Gastrocnemius medialis (tissue), 4 donors: ENCODE results near the gene TRIM45. TPM values are rescaled to one million over a fixed set of nuclear protein-coding genes. Genes with fewer than 3 reads are reported as not detected.

ENCODE experiments used
- ATAC-seq, 2 donors: fragments of 150-250 bp; one replicate each; pipeline ENCODE4 v1.9.1; 2016
- DNase-seq, 2 donors: peaks; one replicate each; pipeline ENCODE4 v3.0.0-alpha.2; 2019
- H3K27ac ChIP-seq, 4 donors: fragments of 200-600 bp; sonication (generic); 1 replicate in 1 of 4; 2 replicates in 3 of 4; pipeline ENCODE4 v1.5.1; 2016 to 2018; ENCODE audit warnings: mild to moderate bottlenecking in 2 of 4, moderate library complexity in 1 of 4
- H3K27me3 ChIP-seq, 3 donors: fragments of 200-600 bp; sonication (generic) in 2 of 3; 1 replicate in 1 of 3; 2 replicates in 2 of 3; pipeline versions ENCODE4 v1.5.1 to v1.6.0; 2016 to 2019; ENCODE audit warnings: mild to moderate bottlenecking in 1 of 3, moderate library complexity in 1 of 3
- H3K36me3 ChIP-seq, 2 donors: fragments of 200-600 bp; sonication (generic) in 1 of 2; one replicate each; pipeline ENCODE4 v1.5.1; 2017 to 2018
- H3K4me1 ChIP-seq, 2 donors: fragments of 200-600 bp; sonication (generic) in 1 of 2; one replicate each; pipeline ENCODE4 v1.5.1; 2016 to 2017; ENCODE audit warnings: mild to moderate bottlenecking in 2 of 2
- H3K4me3 ChIP-seq, 4 donors: fragments of 200-600 bp; sonication (generic) in 3 of 4; 1 replicate in 1 of 4; 2 replicates in 3 of 4; pipeline ENCODE4 v1.5.1; 2016 to 2019; ENCODE audit warnings: mild to moderate bottlenecking in 2 of 4
- H3K9me3 ChIP-seq, 3 donors: fragments of 200-600 bp; sonication (generic) in 2 of 3; 1 replicate in 1 of 3; 2 replicates in 2 of 3; pipeline ENCODE4 v1.5.1; 2016 to 2019
- POLR2A ChIP-seq, 2 donors: fragments of 450-650 bp; IDR thresholded peaks; one replicate each; pipeline ENCODE4 v1.6.1; 2017; ENCODE audit warnings: antibody characterized with exemption in 2 of 2, mild to moderate bottlenecking in 2 of 2, moderate library complexity in 2 of 2
- in situ Hi-C, 4 donors: fragments of 200-750 bp; cut with MboI; loops; one replicate each; pipeline versions ENCODE4 v1.15.0 to v1.8.0; 2017; ENCODE audit warnings: low sequenced_read_pairs in 4 of 4
- intact Hi-C: fragments of 100-400 bp; cut with DNase I; formaldehyde crosslinking; loops from one replicate; pipeline ENCODE4 v1.15.1; 2023; ENCODE audit warnings: low total_unique reads
- total RNA-seq, 4 donors: library from RNA; depleted of rRNA; stranded (reverse); fragments of >200 nt; gene quantifications; one replicate each; pipeline versions ENCODE4 v1.1.0 to v1.2.3, GENCODE V29; 2016
- TF ChIP-seq, protein P1 (sequence below), 5 experiments: fragments of 450-650 bp in 3 of 5; fragments of 200-600 bp in 2 of 5; sonication (generic) in 2 of 5; IDR thresholded peaks in 4 of 5; conservative IDR thresholded peaks in 1 of 5; 1 replicate in 4 of 5; 2 replicates in 1 of 5; pipeline ENCODE4 v1.5.1; 2016 to 2019; ENCODE audit warnings: antibody characterized with exemption in 5 of 5, mild to moderate bottlenecking in 3 of 5, moderate library complexity in 3 of 5

TRIM45 gene
- total RNA-seq, 4 donors from 2014 or later: 2.4 to 9.4 (median 5.2) TPM

DNA sequence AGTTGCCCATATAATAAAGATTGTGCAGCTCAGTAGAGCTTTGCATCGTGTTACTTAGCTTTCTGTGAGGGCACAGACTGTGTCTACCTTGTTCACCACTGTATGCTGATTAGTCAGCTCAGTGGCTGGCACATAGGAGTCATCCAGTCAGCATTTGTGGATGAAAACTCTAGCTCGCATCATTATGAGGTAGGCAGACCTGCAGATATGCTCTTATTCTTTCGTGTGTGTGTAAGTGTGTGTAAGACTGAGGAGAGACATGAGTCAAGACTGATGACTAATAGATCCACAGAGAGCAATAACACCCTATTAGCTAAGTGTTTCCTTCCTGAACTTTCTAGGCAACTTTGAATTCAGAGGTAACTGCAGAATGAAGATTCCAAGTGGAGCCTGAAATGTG, 44.3 kb downstream of the TRIM45 start:
- Histone ChIP-seq H3K4me1 (peaks cover 0 to 5% of the 10 kb centered on the region in 2 donors), H3K27ac (no peak overlapping the region), H3K36me3 (peaks cover 0 to 49% of the 10 kb centered on the region in 2 donors), H3K9me3 (no peaks in the 10 kb centered on the region), H3K27me3 (no peaks in the 10 kb centered on the region), H3K4me3 (no peak overlapping the region)
- no peak for TF ChIP-seq POLR2A (IDR thresholded peaks at IDR 0.05)
- TF ChIP-seq, protein P1, sequence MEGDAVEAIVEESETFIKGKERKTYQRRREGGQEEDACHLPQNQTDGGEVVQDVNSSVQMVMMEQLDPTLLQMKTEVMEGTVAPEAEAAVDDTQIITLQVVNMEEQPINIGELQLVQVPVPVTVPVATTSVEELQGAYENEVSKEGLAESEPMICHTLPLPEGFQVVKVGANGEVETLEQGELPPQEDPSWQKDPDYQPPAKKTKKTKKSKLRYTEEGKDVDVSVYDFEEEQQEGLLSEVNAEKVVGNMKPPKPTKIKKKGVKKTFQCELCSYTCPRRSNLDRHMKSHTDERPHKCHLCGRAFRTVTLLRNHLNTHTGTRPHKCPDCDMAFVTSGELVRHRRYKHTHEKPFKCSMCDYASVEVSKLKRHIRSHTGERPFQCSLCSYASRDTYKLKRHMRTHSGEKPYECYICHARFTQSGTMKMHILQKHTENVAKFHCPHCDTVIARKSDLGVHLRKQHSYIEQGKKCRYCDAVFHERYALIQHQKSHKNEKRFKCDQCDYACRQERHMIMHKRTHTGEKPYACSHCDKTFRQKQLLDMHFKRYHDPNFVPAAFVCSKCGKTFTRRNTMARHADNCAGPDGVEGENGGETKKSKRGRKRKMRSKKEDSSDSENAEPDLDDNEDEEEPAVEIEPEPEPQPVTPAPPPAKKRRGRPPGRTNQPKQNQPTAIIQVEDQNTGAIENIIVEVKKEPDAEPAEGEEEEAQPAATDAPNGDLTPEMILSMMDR (IDR thresholded peaks at IDR 0.05 in 4 of 5, conservative IDR thresholded peaks at IDR 0.05 in 1 of 5): no peak
- in situ Hi-C loops (loop anchor here in 2 of 4 donors (5.0 kb wide), 1 partner anchor 50 kb away; no protein-coding TSS in a partner anchor), intact Hi-C loops (no loop called here)
- DNase-seq (no peak), ATAC-seq (no peak)

DNA sequence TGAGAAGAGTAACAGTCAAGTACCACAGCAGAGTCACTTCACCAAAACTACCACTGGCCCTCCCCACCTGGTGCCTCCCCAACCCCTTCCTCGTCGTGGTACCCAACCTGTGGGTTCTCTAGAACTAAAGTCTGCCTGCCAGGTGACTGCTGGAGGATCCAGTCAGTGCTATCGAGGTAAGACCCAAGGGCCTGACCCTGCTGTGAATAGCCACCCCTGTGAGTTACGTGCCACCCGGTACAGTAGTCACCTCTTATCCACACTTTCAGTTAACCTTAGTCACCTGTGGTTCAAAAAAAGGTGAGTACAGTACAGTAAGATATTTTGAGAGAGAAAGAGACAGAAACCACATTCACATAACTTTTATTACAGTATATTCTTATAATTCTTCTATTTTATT, 44.9 kb downstream of the TRIM45 start:
- no peak for ATAC-seq
- H3K9me3 ChIP-seq: no peaks in the 10 kb centered on the region
- H3K4me3 ChIP-seq: no peak overlapping the region
- H3K27ac ChIP-seq: no peak overlapping the region
- intact Hi-C loops: no loop called here
- DNase-seq: no peak
- no peaks in the 10 kb centered on the region for H3K27me3 ChIP-seq
- TF ChIP-seq, protein P1 (IDR thresholded peaks at IDR 0.05 in 4 of 5, conservative IDR thresholded peaks at IDR 0.05 in 1 of 5): no peak
- TF ChIP-seq POLR2A (IDR thresholded peaks at IDR 0.05): no peak
- in situ Hi-C loops: loop anchor here in 2 of 4 donors (5.0 kb wide), 1 partner anchor 51 kb away; no protein-coding TSS in a partner anchor
- peaks cover 0 to 43% of the 10 kb centered on the region in 2 donors for H3K36me3 ChIP-seq
- H3K4me1 ChIP-seq: peaks cover 0 to 5% of the 10 kb centered on the region in 2 donors

DNA sequence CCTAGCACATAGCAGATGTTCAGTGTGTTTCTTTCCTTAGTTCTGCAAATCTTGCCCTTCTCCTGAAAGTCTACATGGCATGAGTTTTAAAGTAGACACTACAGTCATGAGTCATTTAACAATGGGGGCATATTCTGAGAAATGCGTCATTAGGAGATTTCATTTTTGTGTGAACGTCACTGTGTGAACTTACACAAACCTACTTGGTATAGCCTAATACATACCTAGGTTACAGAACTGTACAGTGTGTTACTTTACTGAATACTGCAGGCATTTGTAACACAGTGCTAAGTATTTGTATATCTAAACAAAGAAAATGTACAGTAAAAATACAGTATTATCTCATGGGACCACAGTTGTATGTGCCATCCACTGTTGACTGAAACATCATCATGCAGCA, 51.4 kb downstream of the TRIM45 start:
- intact Hi-C loops (no loop called here), in situ Hi-C loops (loop anchor here in 3 of 4 donors (5.0 to 25.0 kb wide), 3 partner anchors 57 to 692 kb away; no protein-coding TSS in a partner anchor)
- Histone ChIP-seq H3K4me3 (no peak overlapping the region), H3K4me1 (peaks cover 0 to 5% of the 10 kb centered on the region in 2 donors), H3K27ac (no peak overlapping the region), H3K9me3 (no peaks in the 10 kb centered on the region), H3K27me3 (no peaks in the 10 kb centered on the region), H3K36me3 (peaks cover 0 to 3% of the 10 kb centered on the region in 2 donors)
- DNase-seq: no peak
- TF ChIP-seq, protein P1 (IDR thresholded peaks at IDR 0.05 in 4 of 5, conservative IDR thresholded peaks at IDR 0.05 in 1 of 5): no peak
- TF ChIP-seq POLR2A (IDR thresholded peaks at IDR 0.05): no peak
- no peak for ATAC-seq

DNA sequence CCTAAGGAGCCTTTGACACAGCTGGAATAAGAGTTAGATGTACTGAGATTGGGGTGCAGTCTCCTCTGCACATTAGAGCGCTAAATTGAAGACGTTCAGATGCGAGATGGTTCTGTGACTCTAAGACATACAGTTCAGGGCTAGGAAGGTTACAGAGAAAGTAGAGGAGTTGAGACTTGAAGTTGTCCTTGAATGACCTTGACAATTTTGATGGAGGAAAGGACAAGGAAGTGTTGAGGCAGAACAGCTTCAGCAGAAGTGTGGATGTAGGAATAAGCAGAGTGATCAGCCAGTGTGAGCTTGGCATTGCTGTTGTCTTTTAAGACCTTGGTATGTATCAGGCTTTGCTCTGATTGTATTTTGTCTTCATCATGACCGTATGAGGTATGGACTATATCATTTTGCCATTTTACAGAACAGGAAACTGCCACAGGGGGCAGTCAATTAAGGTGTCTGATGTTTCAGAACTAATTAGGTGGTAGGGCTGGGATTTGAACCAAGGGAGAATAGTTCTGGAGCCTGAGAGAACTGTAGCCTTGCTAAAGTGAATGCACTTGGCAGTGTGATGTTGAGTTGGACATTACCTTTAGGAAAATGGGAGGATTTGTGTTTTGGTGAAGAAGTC, 52.2 kb downstream of the TRIM45 start:
- DNase-seq (no peak), ATAC-seq (no peak)
- intact Hi-C loops (loop anchor here (2.0 to 10.0 kb wide), 2 partner anchors 215 to 685 kb away; no protein-coding TSS in a partner anchor), in situ Hi-C loops (loop anchor here (5.0 to 25.0 kb wide), 4 partner anchors 213 to 693 kb away; no protein-coding TSS in a partner anchor)
- Histone ChIP-seq H3K9me3 (no peaks in the 10 kb centered on the region), H3K36me3 (no peaks in the 10 kb centered on the region), H3K4me3 (no peak overlapping the region), H3K27ac (no peak overlapping the region), H3K27me3 (no peaks in the 10 kb centered on the region), H3K4me1 (peaks cover 0 to 5% of the 10 kb centered on the region in 2 donors)
- TF ChIP-seq POLR2A (IDR thresholded peaks at IDR 0.05): no peak
- TF ChIP-seq, protein P1 (IDR thresholded peaks at IDR 0.05 in 4 of 5, conservative IDR thresholded peaks at IDR 0.05 in 1 of 5): no peak
